HG03025 (cell line): ENCODE results near the gene IFT81.
"Not testable (repeated sequence)": the region's sequence is repeated elsewhere in the genome, so short reads cannot be mapped to it uniquely, and the experiment has no call there.

Experiments
- ATAC-seq: cut with Tn5 transposase; IDR thresholded peaks from one replicate; pipeline ENCODE4 v1.9.1; 2021; ENCODE audit warnings: mild to moderate bottlenecking, moderate library complexity; ENCODE audit not compliant: unreplicated experiment, low FRiP score

The IFT81 gene

GRCh38 chr12:110198386-110198785 lies 74.2 kb downstream of the IFT81 start:
- ATAC-seq: no peak

DNA sequence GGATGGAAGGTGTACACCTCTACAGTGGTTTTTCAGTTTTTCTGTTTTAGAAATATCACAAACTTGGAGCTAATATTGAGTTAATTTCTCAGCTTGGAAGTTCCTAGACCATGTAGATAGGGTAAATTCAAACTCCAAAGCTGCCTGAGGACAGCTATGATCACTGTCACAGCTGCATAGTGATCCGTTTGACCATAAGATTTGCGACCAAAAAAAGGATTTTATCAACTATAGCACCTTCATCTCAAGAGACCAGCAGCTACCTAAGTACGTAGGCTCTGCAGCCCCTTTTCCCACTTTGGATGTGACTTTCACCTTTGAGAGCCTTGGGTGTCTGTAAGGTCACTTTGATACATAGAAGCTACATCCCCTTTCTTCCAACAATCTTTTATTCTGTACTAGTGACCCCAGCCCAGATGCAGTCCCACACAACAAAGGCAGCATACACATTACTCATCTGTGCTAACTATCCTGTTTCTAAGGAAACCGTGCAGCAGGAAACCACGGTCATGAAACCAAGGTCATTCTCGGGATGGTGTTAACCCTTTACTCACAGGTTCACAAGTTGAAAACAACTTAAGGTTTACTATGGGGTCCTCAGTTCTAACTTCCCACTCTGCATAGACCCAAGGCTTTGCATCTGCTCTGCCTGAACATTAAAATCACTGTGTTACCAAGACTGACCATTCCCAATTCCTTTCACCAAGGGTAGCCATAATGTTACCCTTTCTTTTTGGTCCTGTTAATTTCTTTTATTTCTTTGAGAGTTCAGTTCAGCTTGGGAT lies 75.4 kb downstream of the IFT81 start:
- ATAC-seq: no peak

GRCh38 chr12:110200124-110200417 lies 75.9 kb downstream of the IFT81 start:
- ATAC-seq: no peak

DNA sequence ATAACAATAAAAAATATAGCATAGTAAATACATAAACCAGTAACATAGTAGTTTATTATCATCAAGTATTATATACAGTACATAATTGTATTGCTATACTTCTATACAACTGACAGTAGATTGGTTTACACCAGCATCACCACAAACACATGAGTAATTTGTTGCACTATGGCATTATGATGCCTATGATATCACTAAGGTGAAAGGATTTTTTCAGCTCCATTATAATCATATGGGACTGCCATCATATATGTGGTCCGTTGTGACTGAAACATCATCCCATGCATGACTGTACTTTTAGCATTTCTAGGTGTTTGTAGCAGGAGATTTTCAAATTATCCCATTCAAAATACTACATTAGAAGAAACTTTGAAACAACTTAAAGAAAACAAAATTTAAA lies 77.8 kb downstream of the IFT81 start:
- no peak for ATAC-seq

DNA sequence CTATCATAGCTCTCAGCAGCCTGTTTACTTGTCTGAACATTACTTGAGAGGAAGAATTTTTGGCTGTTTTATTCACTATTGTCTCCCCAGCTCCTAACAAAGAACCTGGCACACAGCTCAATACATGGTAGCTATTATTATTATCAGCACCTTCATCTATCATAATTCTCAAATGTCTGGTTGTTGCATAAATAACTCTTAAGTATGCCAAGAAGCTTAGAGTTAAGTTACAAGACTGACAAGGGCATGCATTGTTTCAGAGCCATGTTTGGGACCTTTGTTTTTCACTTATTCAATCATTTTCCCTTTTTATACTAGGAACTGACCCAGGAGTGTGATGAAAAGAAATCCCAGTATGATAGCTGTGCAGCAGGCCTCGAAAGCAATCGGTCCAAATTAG lies 79.4 kb downstream of the IFT81 start:
- ATAC-seq: no peak

GRCh38 chr12:110205931-110206330 lies 81.8 kb downstream of the IFT81 start:
- ATAC-seq: no peak

GRCh38 chr12:110211639-110212536 lies 87.7 kb downstream of the IFT81 start:
- ATAC-seq: not testable (repeated sequence)

DNA sequence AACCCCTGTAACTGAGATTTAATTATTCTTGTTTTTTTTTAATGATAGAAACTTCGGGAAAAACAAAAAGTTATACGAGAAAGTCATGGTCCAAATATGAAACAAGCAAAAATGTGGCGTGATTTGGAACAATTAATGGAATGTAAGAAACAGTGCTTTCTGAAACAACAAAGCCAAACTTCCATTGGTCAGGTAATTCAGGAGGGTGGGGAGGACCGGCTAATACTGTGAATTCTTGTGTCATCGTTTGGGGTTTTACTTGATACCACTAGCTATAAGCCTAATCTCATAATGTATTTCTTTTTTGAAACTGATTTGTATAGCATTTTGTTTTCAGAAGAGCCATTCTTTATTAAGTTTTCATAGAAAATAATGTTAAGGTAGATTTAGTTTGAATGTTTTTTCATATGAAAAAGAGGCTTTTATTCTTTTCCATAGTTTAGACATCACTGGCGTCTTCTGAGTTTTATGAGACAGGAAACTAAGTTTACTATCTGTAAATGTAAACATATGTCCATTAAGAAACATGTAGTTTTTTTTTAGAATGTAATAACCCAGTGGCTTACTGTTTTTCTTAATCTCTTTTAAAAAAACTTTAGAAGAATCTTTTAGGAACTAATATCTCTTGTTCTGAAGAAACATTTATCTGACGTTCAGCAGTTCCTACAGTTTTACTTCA lies 94.0 kb downstream of the IFT81 start:
- ATAC-seq: no peak

- ATAC-seq: no peak
These were observed 97.9 kb downstream of the IFT81 start for GRCh38 chr12:110222027-110222426.

DNA sequence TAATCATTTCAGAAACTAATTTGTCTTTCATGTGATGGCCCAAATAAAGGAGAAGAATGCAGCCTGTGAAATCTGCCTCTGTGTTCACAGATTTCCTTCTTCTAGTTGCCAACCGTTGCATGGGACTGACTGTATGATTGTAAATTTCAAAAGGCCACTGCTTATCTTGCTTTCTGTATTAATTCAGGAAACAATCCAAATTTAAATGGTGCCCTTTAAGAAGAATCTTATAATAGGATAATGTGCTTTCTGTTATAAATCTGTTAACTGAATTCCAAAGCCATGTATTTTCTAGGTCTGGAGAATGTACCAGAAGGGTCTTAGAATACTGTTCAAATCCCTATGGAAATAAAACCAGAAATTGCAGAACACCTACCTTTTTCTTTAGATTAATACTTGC lies 98.3 kb downstream of the IFT81 start:
- no peak for ATAC-seq

- ATAC-seq: no peak
These were observed 99.7 kb downstream of the IFT81 start for GRCh38 chr12:110223777-110224378.

- ATAC-seq: no peak
These were observed 100.5 kb downstream of the IFT81 start for GRCh38 chr12:110224379-110225304.

GRCh38 chr12:110227138-110227537 lies 103.0 kb downstream of the IFT81 start:
- no peak for ATAC-seq

GRCh38 chr12:110228348-110228747 lies 104.2 kb downstream of the IFT81 start:
- ATAC-seq: not testable (repeated sequence)

DNA sequence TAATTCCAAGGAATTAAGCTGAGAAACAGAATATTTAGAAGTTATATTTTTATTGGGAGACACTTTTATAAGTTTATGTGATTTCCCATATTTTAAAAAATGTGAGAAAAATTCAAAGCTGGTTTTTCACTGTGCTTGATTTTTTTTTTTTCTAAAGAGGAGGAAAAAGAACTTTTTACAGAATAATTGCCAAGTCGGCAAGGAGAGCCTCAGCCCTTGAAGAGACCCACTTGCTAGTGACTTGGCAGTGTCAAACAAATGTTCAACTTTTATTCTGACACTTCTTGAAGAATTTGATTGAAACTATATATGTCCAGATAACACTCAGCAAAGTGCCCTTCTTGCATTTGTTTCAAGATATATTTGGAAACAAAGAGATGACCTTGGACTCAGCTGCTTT lies 104.6 kb downstream of the IFT81 start:
- ATAC-seq: no peak

DNA sequence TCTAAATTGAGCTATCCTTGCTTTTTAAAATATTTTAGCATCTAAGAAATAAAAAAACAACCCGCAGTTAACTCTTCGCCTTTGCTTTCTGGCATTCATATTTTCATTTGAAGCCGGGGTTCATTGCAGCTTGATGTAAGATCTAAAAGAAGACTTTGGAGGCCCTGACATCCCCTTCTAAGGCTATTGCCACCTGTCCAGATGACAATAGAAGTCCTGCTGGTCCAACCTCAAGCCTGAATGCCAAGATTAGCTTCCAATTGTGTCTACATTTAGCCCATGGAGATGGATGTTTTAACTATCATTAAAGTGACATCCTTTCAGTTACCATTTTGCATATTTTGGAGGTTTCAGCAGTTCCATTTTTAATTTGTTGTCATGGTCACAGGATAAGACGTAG lies 105.3 kb downstream of the IFT81 start:
- no peak for ATAC-seq

GRCh38 chr12:110230655-110231054 lies 106.5 kb downstream of the IFT81 start:
- ATAC-seq: no peak

GRCh38 chr12:110233212-110233903 lies 109.2 kb downstream of the IFT81 start:
- no peak for ATAC-seq

DNA sequence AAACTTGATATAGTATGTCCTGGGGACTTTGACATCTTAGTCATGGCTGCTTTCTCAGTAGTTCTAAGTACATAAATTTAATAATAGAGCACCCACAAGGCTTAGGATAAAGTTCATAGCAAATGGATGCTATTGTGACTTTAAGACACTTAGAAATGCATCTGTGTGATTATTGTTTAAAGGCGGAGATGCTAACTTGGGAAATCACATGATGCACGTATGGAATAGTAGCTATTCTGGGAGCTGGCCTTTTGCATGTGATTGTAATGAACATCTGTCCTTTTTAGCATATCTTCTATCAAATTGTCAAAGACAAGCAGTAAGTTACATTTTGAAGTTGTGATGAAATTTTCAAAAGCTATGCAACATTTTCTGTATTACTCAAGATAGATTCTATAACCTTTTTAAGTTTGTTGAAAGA lies 110.2 kb downstream of the IFT81 start:
- no peak for ATAC-seq
